Stimulated activated CD8-positive, alpha-beta memory T cell treated with anti-CD3 and anti-CD28 coated beads, Interleukin-4, amount 100 ng/mL, for 1 hour (primary cell): ENCODE measurements around the gene AIF1.
A peak's percentile ranks its signal among the peaks of the same experiment; 100 is the strongest.

ENCODE experiments used
- DNase-seq, 2 donors: peaks; one replicate each; pipeline ENCODE4 v3.0.0-alpha.2; 2020; ENCODE audit warnings: low read depth in 2 of 2, low spot score in 1 of 2

Gene AIF1

DNA sequence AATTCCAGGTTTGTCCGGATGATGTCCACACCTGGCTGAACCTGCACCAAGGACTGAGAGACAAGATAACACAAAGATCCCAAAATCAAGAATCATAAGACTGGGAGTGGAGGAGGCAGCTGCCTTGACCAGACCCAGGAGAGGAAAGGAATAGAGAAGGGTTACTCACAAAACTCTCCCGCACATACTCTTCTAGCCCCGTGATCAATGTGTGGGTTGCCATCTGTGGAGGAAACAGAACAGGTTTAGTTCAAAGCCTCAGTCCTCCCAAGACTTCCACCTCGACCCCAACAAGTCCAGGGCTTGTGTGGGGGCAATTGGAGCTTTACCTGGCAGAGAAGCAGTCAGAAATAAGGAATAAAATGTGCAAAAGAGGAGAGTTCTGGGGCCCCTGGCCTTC is 26.3 kb downstream of the AIF1 start:
- no peak for DNase-seq

DNA sequence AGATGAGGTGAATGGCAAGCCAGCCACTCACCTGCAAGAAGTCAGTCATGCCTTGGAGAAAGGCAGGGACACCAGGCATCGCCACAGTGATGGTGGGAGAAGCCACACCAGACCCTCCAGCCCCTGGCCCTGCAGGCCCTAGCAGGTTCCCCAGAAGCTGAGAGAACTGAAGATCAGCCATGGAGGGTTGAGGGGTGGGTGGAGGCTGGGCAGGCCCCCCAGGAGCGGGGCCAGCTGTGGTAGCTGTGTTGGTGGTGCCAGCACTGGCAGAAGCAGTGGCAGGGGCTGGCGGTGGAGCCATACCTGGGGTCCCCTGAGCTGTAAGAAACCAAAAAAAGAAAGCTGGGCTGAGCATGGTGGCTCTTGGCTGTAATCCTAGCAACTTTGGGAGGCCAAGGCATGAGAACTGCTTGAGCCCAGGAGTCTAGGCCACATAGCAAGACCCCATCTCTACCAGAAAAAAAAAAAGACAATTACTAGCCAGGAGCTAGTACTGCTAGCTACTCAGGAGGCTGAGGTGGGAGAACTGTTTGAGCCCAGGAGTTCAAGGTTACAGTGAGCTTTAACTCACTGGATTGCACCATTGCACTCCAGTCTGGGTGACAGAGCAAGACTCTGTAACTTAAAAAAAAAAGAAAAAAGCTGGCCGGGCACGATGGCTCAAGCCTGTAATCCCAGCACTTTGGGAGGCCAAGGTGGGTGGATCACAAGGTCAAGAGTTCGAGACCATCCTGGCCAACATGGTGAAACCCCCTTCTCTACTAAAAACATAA is 27.9 kb downstream of the AIF1 start:
- no peak for DNase-seq

DNA sequence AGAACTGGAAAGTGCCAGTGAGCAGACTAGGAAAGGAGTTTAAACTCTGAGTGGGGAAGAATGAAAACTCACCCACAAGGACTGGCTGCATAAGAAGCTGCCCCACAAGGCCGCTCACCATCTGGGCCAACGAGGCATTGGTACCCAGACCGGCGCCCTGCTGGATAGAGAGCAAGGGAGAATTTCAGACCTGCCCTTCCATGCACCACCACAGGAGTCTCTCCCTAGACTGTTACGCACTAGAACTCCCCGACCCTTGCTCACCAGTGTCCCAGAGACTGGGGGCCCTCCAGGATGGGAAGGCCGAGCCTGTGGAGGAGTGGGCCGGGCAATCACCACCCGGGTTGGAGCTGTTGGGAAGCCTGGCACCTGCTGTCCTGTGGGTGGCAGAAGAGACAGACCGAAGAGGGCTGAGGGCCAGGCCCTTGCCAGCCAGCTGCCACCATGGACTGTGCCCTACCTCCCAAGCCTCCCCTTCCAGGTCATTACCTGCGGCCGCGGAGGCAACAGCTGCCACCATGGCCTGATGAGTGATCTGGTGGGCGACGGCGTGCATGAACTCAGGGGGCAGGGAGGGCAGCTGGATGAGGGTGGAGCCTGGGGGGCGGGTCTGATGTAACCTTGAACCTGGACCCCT is 28.9 kb downstream of the AIF1 start:
- DNase-seq = no peak

GRCh38 chr6:31645325-31645724 is 30.3 kb downstream of the AIF1 start:
- DNase-seq = no peak

DNA sequence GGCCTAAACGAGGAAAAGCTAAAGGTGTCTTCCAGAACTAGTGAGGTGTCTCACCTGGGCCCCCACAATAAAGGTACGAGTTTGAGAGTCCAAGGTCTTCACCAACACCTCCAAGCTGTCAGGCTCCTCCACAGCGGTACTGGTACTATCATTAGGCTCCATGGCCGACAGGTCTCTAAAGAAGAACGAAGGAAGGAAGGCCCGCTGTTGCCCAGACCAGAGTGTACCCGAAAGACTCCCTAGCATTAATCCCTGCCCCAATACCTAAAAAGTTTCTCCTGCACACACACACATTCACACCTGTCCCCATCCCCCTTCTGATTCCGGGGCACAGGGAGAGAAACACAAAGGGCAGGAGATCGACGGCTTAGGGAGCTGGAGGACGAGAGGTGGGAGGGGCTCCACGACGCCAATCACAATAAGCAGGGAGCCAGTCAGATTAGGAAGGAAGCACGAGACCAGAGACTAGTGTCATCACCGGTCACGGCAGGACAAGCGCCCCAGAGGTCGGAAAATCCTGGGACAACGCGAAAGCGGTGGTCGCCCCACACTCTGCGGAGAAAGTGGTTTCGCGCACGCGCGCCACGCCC is 36.7 kb downstream of the AIF1 start:
- no peak for DNase-seq

GRCh38 chr6:31652925-31653724 is 38.1 kb downstream of the AIF1 start:
- DNase-seq = peak in 1 of 2 donors; percentile 69

- no peak for DNase-seq
Observed at GRCh38 chr6:31654574-31655348, 39.7 kb downstream of the AIF1 start.

DNA sequence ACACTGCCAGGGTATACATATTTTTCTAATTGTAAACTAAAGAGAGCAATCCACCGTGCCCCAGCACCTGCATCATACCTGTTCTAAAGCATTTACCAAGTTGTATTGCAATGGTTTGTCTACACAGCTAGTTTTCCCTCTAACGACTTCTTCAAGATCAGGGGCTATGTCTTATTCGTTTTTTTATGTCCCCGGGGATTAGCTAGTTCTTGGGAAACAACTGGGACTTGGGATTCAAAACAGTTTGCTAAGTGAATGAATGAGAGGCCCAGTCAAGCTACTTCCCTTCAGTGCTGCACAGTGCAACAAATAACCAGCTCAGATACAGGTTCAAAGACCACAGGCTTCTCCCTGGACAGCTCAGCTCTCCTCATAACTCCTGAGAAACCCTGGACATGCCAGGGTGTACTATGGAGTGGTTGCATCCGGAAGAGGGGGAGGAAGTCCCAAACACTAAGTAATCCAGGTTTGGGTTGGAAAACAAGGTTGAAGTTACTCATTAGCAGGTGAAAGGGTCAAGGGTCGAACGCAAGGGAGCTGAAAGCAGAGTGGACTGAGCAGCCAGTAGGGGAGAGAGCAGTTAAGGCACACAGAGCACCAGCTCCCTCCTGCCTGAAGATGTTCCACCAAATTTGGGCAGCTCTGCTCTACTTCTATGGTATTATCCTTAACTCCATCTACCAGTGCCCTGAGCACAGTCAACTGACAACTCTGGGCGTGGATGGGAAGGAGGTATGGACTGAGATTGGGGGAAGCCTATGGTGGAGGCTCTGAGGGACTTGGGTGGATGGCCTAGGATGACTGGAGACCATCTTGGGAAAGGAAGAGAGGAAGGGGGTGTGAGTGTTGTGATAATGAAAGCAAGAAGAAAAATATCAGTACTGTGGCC is 40.6 kb downstream of the AIF1 start, which contains the start of gene APOM:
TSS of gene APOM (plus strand) at position 546 of the 889 bp plus-strand sequence. CDS start at position 619, 73 bp downstream.
- no peak for DNase-seq

GRCh38 chr6:31657406-31658157 is 42.5 kb downstream of the AIF1 start:
- no peak for DNase-seq

- DNase-seq = no peak
Observed at GRCh38 chr6:31658158-31658688, 43.2 kb downstream of the AIF1 start.

DNA sequence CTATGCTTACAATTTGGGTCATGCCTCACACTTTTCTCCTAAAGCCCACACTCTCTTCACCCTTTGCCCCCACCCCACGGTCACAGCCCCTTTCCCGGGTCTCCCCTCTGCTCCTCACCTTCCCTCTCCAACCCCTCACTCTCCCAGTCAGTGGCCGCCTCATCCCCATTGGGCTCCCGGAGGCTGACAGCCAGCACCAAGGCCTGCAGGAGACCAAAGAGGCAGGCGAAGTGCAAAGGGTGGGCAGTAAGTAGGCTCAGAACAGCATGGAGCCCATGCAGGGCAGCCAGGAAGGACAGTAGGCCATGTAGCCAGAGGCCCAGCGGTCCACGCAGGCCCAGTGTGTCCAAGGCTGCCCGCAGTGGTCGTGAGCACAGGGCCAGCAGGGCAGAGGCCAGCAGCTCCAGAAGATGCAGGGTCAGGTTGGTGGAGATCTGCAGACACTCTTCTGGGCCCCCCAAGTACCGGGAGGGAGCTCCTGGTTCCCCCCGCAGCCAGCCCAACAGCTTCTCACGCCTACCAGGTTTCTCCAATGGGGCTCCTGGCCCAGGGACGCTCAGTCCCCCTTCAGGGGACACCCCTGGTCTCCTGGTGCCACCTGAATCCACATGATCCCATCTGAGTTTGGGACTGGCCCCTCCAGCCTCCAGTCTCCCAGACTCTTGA is 44.1 kb downstream of the AIF1 start:
- DNase-seq = no peak

GRCh38 chr6:31659649-31660380 is 44.8 kb downstream of the AIF1 start:
- DNase-seq = no peak

- peak; percentile 59 to 66 for DNase-seq
Observed at GRCh38 chr6:31660381-31661261, 45.6 kb downstream of the AIF1 start, which contains the start of gene C6orf47. C6orf47 (minus strand) TSS chr6:31660778; CDS start chr6:31659947, 831 bp downstream.

DNA sequence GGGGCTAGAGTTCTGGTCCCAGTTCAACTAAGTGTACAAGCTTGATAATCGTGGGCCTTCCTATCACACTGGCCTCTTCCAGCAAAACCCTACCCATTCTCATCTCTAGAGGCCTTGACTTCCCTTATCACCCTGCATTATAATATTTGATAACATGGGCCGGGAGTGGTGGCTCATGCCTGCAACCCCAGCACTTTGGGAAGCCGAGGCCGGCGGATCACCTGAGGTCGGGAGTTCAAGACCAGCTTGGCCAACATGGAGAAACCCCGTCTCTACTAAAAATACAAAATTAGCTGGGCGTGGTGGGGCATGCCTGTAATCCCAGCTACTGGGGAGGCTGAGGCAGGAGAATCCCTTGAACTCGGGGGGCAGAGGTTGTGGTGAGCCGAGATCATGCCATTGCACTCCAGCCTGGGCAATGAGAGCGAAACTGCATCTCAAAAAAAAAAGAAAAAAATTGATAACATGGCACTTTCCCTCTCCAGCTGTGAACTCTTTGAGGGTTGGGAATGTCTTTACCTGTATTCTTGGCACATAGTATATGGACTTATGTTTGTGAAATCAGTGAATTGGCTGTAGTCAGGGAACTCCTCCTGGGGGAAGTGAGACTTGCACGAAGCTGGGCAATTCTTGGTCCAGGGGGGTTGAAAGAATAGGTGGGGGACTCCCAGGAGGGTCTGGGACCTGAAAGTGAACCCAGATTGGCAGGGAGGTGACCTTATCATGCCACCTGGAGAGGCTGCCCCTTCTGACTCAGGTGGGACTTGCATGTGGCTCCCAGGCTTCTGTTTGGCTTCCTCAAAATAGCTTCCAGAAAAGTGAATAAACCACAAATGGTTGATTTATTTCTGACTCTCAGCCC is 46.5 kb downstream of the AIF1 start:
- no peak for DNase-seq

DNA sequence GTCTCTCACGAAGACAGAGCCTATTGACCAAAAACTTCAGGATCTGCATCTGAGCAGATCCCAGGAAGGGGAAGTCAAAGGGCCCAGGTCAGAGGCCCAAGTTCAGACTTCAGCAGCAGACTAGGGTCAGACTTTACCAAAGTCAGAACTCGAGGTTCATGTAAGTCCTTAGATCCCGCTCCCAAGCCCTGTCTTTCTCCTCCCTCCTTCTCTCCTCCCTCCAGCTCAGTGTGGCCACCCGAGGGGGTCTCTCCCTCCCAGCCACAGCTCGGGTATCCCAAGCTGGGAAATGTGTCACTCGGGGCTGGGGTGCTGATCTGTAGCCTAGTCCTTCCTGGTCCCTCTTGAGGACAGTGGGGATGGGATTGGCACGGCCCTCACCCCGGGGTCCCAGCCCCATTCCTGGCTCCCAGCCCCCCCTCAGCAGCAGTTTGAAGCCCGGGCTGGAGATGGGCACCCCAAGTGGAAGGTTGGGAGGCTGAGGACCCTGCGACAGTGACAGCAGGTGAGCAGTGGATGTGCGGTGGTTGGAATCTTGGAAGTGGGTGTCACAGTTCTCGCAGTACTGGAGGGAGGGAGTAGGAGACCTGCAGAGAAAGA is 47.2 kb downstream of the AIF1 start:
- DNase-seq = no peak
